DMS114 treated with DMSO at 0.1 percent for 48 hours (cell line): Measurements from ENCODE around the gene TAOK3.
A peak's percentile ranks its signal among the peaks of the same experiment; 100 is the strongest.
"Not testable (repeated sequence)": the region's sequence is repeated elsewhere in the genome, so short reads cannot be mapped to it uniquely, and the experiment has no call there.

Source experiments
- DNase-seq: peaks from one replicate; lab custom pipeline; 2025; ENCODE audit not compliant: unreplicated experiment; lab: John Stamatoyannopoulos, UW

The TAOK3 gene

DNA sequence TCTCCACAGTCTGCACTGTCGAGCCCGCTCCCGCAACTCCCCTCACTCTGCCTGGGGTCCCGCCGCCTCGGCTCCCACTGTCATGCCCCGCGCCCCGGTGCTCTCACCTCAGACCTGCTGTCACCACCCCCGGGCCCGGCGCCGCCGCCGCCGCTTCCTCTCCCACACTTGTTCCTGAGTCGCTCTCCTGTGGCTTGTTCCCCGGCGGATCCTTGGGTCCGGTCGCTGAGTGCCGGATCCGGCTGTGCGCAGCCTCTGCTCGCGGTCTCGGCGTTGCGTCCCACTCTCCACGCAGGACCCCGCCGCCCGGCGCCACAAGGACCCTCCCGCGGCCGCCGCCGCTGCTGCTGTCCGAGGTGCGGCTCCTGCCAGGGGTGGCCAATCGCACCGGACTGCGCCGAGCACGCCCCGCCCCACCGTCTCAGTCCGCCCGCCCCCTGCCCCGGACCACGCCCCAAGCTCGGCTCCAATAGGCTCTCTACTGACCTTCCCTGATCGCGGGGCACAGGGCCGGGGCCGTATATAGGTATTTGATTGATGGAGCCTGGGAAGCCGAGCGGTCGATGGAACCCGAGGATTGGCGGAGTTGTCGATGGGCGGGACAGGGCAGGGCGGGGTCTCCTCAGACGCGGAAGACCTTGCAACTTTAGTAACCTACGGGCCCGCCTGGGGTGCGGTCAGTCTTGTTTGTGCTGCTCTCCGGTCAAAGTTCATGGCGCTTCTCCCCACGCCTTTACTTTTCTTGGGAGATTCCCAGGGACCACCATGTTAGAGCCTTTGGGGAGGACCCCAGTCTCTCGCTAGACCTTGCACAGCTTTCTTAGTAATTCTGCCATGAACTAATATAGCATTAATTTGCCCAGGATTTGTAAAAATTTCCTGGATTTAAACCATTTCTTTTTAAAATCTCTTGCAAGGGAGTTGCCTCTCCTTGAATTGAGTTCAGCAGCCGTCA, at the start of gene TAOK3:
Gene TAOK3 (minus strand): TSS at position 367 of the 955 bp plus-strand sequence. CDS start 117,340 bp downstream, outside the sequence.
- peak; percentile 99 for DNase-seq

DNA sequence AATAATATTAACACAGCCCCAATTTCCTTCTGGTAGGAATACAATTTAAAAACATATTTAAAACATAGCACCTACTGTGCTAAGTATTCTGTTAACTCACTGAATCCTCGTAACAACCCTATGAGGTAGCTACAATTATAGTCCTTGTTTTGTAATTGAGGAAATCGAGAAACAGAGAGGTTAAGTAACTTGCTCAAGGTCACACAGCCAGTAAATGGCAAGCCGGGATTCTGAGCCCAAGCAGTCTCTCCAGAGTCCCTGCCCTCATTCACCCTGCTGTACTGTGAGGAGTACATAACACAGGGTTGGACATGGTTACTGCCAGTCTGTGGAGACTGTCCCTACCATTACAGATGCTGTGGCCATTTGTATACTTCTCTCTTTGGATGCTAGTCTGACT, 48.0 kb upstream of the TAOK3 start:
- no peak for DNase-seq

DNA sequence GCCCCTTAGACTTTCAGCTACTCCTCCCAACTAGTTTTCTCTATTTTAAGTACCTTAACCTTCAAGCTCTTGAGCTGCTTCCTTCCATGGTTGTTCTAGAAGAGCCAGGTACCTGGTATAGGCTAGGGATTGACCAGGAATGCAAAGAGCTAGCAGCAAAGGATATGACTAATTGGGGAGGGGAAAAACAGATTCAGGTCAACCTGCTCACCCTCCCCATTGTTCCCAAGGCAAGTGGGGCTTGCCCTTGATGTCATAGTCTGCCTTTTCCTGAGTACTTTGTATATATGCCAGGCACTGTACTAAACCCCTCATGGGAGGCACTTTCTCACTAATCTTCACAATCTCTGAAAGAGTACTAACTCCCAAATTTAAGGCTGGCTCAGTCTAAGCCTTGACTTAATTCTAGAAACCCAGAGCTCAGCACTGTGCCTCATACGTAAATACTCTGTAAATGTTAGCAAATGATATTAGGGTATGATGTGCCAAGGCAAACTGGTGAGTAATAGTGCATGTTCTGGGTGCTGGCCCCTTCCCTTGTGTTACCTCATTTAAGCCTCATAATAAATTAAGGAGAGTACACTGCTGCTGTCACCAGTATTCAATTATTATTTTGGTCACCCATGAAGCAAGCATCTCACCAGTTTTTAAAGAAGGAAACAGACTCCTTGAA, 45.8 kb upstream of the TAOK3 start:
- no peak for DNase-seq

DNA sequence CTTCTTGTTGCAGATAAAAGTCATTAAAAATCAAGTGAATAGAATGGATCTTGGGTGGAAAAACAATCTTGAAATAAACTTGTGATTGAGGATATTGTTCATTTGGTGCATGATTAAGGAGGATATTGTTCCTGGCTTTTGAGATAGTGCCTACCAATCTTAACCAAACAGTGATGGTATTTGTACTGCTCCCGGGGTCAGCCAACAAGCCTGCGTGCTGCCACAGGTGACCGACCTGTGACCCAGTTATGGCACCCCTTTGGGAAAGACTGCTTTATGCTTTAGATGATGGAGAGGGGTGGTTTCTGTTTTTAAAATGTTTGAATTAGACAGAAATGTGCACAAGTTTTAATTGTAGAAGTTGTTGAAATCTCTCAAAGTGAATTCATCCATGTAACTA, 45.2 kb upstream of the TAOK3 start:
- no peak for DNase-seq

DNA sequence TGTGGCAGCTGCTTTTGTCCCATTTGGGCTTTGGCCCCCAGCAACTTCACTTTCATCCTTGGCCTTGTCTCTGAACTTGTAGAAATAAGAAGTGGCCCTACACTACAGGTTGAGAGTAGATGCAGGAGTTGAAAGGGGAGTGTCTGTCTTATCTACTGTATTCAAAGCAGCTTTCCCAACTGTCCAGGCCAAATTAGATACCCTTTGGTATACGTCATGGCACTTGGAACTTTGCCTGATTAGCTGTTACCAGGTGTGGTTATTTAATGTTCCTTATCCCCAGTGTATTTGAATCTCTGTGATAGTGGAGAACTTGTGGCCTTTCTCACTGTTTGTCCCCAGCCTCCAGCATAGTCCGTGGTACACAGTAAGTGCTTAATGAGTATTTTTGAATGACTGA, 37.1 kb upstream of the TAOK3 start:
- no peak for DNase-seq

DNA sequence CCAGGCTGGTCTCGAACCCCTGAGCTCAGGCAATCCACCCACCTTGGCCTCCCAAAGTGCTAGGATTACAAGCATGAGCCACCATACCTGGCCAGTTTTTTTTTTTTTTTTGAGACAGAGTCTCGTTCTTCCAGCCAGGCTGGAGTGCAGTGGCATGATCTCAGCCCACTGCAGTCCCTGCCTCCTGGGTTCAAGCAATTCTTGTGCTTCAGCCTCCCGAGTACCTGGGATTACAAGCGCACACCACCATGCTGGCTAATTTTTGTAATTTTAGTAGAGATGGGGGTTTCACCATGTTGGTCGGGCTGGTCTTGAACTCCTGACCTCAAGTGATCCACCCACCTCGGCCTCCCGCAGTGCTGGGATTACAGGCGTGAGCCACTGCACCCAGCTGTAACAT, 35.5 kb upstream of the TAOK3 start:
- not testable (repeated sequence) for DNase-seq

DNA sequence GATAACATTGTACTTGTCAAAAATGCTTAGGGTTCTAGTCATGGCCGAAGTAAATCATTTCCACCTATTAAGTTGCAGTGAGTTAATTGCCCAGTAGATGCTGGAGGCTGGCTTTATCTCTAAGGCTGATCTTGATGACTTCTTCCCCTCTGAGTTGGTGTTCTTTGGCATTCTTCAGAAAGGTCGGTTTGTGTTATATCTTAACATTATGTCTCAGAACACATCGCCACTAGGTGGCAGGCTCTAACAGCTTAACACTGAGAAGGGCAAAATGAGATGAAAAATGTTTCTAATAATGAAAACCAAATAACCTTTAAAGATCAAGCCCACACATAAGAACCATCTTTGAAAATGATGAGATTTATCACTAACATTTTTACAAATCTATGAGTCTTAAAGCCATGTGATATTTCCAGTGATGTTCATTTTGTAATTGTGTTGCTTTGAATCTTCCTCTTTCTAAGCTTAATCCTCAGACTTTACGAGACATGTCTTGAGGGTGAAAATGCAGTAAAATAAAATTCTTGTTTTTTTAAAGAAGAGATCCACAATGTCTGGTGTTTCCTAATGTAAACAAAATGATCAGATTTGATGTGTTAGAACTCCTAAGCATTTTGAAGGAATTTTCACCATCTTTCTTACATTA, 32.3 kb upstream of the TAOK3 start:
- DNase-seq: peak; percentile 45

DNA sequence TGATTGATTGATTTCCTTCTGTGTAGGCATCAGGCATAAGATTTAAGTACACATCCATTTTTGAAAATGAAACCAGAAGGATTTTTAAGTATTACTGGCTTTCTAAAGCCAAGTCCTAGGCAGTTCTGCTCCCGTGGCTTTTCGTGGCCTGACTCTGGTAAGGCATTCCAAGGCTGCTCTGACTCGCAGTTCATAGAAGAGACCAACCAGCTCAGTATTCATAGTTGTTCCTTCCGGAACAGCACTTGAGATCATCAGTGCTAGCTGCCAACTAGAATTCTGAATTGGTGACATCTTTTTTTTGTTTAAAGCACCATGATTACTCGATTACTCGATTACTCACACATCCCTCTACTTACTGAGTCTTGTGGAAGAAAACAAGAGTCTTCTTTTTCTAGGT, 29.5 kb upstream of the TAOK3 start:
- no peak for DNase-seq

DNA sequence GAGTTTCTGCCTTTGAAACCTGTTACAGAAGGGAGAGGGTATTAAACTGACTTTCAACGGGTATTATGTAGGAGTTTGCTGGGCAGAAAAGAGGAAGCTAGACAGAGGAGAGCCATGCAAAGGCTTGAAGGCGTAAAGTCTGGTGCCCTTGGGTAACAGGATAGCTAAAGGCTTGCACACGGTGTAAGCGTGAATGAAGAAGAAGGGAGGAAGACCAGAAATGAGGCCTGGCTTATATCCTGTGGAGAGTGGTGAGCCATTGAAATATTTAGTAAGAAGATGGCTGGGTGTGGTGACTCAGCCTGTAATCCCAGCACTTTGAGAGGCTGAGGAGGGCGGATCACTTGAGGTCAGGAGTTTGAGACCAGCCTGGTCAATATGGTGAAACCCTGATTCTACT, 26.2 kb upstream of the TAOK3 start:
- DNase-seq: no peak

DNA sequence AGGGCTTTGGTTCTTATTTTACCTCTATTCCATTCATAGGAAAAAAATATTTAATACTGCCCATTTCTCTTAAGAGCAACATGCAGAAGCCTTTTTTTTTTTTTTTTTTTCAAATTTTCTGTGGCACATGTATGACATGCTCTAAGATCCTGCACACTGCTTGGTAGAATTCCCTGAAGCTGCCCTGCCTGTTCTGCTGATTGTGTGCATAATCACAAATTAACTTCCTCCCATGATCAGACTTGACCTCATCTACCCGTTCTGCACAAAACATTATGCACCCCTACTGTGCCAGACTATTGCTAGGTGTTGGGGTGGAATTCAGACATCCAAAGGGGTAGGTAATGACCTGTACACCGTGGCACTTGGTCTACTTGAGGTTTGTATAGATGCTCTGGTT, 25.8 kb upstream of the TAOK3 start:
- no peak for DNase-seq

DNA sequence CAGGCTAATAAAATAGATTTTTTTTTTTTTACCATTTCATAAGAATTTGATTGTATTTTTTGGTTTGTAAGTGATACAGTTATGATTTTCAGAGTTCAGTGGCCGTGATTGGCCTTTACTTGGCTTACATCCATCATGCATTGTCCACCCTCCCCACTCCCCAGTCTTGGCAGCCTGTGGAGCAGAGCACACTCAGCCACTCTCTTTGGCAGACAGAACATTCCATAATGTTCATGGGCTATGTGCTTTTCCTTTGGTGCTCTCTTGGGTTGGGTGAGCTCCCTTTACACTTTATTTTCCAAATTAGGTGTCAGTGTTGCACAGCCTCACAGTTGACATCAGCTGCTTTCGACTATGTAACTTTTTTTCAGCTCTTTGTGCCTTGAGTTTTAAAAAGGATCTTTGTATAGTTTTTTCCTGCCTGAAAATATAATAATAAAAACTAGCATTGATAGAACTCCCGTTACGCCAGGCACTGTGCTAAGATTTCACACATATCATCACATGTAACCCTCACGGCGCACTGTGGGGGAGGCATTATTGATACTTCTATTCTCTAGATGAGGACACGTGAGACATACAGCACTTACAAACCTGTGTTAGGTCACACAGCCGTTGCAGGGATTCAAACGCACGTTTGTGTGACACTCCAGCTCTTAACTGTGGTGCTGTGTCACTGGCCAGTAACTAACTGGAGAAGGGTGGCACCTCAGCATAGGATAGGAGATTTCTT, 25.2 kb upstream of the TAOK3 start:
- DNase-seq: no peak

DNA sequence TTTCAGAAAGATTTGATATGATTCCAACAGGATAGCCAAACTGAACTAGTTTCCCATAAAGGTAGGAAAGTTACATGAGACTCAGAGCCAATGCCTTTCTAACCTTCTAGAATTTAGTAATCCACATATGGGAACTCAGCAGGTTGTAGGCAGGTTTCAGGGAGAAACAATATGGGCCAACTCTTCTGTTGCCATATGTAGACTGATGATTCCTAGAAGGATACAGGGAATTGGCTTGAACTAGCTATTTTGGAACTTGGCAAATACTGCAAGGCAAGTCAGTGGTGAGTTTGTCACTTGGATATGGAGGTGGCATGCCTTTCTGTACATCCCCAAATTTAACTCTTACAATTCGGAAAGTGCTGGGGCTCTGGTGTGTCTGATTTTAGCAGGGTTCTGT, 19.1 kb upstream of the TAOK3 start:
- no peak for DNase-seq

DNA sequence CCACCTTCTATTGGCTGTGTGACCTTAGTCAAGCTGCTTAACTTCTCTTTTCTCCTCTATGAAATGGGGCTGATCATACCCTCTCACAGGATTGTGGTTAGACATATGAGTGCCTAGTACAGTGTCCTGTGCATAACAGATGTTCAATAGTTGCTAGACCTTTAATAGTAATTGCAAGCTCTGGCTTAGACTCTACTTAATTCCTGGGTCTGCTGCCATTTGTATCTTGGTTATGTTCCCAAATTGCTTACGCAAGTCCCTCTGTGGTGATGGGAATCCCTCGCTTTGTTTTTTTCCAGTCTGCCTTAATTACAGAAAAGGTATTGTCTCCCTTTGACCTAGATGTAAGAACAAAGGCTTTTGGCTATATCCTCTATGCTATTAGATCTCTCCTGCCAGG, 18.7 kb upstream of the TAOK3 start:
- DNase-seq: no peak

DNA sequence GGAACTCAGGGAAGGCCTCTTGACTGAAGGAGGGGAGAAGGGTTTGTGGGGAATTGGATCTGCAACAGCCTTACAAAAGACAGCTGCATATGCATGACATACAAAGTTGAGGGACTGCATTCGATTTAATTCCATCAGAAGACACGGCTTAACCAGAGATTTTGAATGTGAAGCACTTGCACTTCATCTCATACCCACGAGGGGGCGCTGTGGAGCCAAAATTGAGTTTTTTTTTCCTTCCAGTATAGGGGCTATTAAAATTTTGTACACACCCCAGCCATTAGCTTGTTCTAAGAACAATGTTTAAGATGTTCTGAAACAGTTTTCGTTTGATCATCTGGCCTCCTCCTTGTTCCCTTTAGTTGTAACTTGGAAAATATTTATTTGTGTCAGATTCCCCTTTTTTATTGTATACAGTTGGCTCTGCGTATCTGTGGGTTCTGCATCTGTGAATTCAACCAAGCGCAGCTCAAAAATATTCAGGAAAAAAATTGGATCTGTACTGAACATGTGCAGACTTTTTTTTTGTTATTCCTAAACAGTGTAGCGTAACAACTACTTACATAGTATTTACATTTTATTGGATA, 5.3 kb upstream of the TAOK3 start:
- DNase-seq: peak; percentile 51

DNA sequence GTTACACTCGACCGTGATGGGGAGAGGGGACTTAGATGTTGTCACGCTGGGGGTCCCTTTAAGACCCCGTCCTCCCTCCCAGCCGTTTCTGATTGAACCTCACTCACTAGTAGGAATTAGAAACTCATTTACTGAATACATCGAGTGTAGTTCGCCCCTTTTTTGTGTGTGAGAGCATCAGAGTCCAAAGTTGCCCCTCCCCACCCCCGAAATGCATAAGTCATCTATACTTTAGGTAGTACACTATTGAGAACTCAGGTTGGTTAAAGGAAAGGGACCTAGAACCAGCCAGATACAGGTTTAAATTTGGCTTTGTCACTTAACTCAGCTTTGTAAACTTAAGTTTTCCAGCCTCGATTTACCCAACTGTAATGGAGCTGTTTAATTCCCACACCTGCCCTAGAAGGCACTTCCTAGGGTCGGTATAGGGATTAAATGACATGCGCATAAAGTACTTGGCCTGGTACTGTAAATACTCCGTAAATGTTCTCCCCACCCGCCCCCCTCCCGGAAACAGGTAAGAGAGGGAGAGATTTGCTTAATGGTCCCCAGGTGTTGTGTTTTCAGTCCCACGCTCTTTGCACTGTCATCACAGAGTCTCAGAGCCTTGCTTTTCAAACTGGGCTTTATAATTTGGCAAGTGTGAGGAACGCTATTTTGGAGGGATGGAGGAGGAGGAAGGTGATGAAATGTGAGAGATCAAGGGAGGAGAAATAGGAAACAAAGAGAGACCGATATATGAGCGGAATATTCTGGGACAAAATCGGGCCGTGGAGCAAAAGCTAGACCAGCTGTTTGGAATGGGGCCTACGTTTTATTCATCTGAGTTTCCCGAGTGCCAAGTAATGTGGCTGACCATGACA, 4.5 kb upstream of the TAOK3 start:
- DNase-seq: peak; percentile 51

DNA sequence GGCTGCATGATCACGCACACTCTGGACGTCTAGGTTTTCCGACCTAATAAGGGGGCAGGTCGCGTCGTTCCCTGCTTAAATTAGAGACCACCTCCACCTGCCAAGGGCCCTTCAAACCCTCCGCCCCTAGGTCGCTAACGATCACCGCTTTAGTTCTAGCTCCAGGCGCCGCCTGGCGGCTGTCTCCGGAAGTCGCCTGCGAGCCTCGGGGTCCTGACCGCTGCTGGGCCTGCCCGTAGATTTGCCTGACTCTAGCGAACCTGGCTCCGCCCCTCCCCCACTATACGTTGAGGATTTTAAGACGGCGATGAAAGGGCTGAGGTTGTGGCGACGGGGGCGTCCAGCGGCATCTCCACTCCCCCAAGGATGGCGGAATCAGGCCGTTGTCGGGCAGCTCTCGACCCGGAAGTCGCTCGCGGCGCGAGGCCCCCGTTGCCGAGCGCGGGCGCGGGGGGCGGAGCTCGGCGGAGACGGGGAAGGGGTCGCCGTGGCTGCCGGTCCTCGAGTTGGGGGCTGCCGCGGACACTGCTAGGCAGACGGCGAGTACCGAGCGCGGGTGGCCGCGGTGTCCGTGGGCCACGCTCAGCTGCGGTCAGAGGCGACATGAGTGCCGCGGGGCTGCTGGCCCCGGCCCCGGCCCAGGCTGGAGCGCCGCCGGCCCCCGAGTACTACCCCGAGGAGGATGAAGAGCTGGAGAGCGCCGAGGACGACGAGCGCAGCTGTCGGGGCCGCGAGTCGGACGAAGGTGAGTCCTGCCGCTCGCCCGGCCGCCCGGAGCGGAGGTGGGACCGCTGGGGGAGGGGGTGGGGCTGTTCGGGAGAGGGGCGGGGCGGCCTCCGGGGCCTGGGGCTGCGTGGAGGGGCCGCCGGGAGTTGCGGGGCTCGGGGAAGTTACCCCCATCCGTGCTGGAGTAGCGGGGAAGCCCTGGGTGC, 3.6 kb upstream of the TAOK3 start, which contains the start of gene SUDS3:
Gene SUDS3 (plus strand): TSS at position 467 of the 932 bp plus-strand sequence. CDS start 137 bp downstream, at position 604.
- peak; percentile 77 for DNase-seq

DNA sequence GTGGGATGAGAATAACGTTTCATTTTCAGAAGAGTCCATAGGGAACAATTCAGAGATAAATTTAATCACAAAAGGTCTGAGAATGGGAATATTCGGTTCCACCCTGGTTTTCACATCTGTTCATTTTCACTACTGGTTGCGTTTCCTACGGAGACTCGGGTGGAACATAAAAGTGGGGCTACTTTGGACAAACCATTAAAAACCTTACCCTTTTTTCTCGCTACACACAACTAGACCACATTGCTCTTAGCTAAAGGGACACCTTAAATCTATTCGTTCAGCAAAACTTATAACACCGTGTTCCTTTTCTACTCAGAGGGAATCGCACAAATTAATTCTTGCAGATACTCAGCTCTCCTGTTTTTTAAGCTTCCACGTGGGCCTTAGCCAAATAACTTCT, 2.6 kb upstream of the TAOK3 start:
- no peak for DNase-seq

DNA sequence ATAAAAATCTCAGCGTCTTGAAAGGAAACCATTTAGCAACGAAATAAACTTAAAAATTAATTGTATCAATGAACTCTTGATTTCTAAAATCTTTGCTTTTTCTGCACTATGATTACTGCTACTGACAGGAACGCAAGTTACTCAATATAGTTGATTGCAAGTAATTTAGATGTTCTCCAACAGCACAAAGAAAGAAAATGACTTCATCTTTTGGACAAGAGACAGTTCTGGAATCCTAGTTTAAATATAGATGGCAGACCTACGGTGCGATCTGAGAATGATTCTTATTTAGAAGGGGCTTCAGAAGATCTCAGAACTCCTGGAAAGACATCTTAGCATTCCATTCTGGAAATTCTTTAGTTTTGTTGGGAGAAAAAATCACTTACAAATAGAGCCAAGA, 2.2 kb upstream of the TAOK3 start:
- no peak for DNase-seq
